Liver (tissue), 9 donors: ENCODE results near the gene GREB1. TPM values are rescaled to one million over a fixed set of nuclear protein-coding genes. Genes with fewer than 3 reads are reported as not detected.

Experiments used
- DNase-seq: peaks from one replicate; pipeline ENCODE4 v3.0.0-alpha.2; 2017; ENCODE audit warnings: low spot score
- H3K27ac ChIP-seq, 2 donors: one replicate each; pipeline ENCODE4 v1.7.0; 2013; ENCODE audit warnings: inconsistent platforms in 2 of 2, low read length in 2 of 2, control low read depth in 1 of 2, low read depth in 1 of 2, mild to moderate bottlenecking in 1 of 2
- H3K27me3 ChIP-seq, 4 donors: one replicate each; pipeline versions ENCODE4 v1.6.1 to v1.7.0; 2013; ENCODE audit warnings: low read length in 3 of 4, inconsistent platforms in 1 of 4, mild to moderate bottlenecking in 1 of 4, moderate library complexity in 1 of 4; ENCODE audit not compliant: control insufficient read depth in 4 of 4, insufficient read depth in 4 of 4
- H3K36me3 ChIP-seq, 4 donors: one replicate each; pipeline versions ENCODE4 v1.6.1 to v1.7.0; 2013; ENCODE audit warnings: low read length in 3 of 4, mild to moderate bottlenecking in 3 of 4, low read depth in 1 of 4, moderate library complexity in 1 of 4; ENCODE audit not compliant: control insufficient read depth in 4 of 4, insufficient read depth in 3 of 4
- H3K4me1 ChIP-seq, 4 donors: one replicate each; pipeline versions ENCODE4 v1.6.1 to v1.7.0; 2013; ENCODE audit warnings: low read length in 3 of 4, mild to moderate bottlenecking in 3 of 4, moderate library complexity in 1 of 4; ENCODE audit not compliant: control insufficient read depth in 4 of 4, insufficient read depth in 4 of 4
- H3K4me3 ChIP-seq, 3 donors: one replicate each; pipeline versions ENCODE4 v1.6.1 to v1.7.0; 2013; ENCODE audit warnings: low read length in 3 of 3, control low read depth in 1 of 3, low read depth in 1 of 3, mild to moderate bottlenecking in 1 of 3
- H3K9ac ChIP-seq, 2 donors: one replicate each; pipeline ENCODE4 v1.7.0; 2013; ENCODE audit warnings: low read length in 2 of 2, mild to moderate bottlenecking in 2 of 2, moderate library complexity in 2 of 2, control low read depth in 1 of 2, low read depth in 1 of 2
- H3K9me3 ChIP-seq, 4 donors: one replicate each; pipeline versions ENCODE4 v1.6.1 to v1.7.0; 2013; ENCODE audit warnings: low read length in 3 of 4; ENCODE audit not compliant: control insufficient read depth in 4 of 4
- ATF3 ChIP-seq: IDR thresholded peaks from 2 replicates; pipeline ENCODE4 v1.6.1; 2016; ENCODE audit warnings: antibody characterized with exemption
- CTCF ChIP-seq: fragments of 150-350 bp; IDR thresholded peaks from 2 replicates; pipeline ENCODE4 v1.5.1; 2017; ENCODE audit warnings: improper control_type of control experiment, low read depth, low read length; ENCODE audit not compliant: missing input control
- EGR1 ChIP-seq, 2 donors: IDR thresholded peaks; 2 replicates each; pipeline ENCODE4 v1.6.1; 2016 to 2018; ENCODE audit warnings: antibody characterized with exemption in 2 of 2, low read depth in 2 of 2
- FOXA1 ChIP-seq: IDR thresholded peaks from 2 replicates; pipeline ENCODE4 v1.6.1; 2016; ENCODE audit warnings: antibody characterized with exemption
- FOXA2 ChIP-seq: IDR thresholded peaks from 2 replicates; pipeline ENCODE4 v1.6.1; 2016; ENCODE audit warnings: antibody characterized with exemption
- GABPA ChIP-seq, 2 donors: IDR thresholded peaks in 1 of 2; conservative IDR thresholded peaks in 1 of 2; 2 replicates each; pipeline ENCODE4 v1.6.1; 2016; ENCODE audit warnings: antibody characterized with exemption in 2 of 2, mild to moderate bottlenecking in 1 of 2, moderate library complexity in 1 of 2
- HNF4A ChIP-seq, 2 donors: conservative IDR thresholded peaks; 2 replicates each; pipeline ENCODE4 v1.6.1; 2016; ENCODE audit warnings: antibody characterized with exemption in 2 of 2, mild to moderate bottlenecking in 2 of 2
- HNF4G ChIP-seq: IDR thresholded peaks from 2 replicates; pipeline ENCODE4 v1.6.1; 2016; ENCODE audit warnings: antibody characterized with exemption
- MAX ChIP-seq: IDR thresholded peaks from 2 replicates; pipeline ENCODE4 v1.6.1; 2016; ENCODE audit warnings: antibody characterized with exemption
- NR2F2 ChIP-seq: IDR thresholded peaks from 2 replicates; pipeline ENCODE4 v1.6.1; 2016; ENCODE audit warnings: antibody characterized with exemption
- REST ChIP-seq: IDR thresholded peaks from 2 replicates; pipeline ENCODE4 v1.6.1; 2016; ENCODE audit warnings: antibody characterized with exemption, mild to moderate bottlenecking
- SP1 ChIP-seq: IDR thresholded peaks from 2 replicates; pipeline ENCODE4 v1.6.1; 2018; ENCODE audit warnings: antibody characterized with exemption, mild to moderate bottlenecking
- YY1 ChIP-seq: IDR thresholded peaks from 2 replicates; pipeline ENCODE4 v1.6.1; 2016; ENCODE audit warnings: antibody characterized with exemption, mild to moderate bottlenecking
- ZBTB33 ChIP-seq: IDR thresholded peaks from 2 replicates; pipeline ENCODE4 v1.6.1; 2016; ENCODE audit warnings: antibody characterized with exemption
- whole genome bisulfite sequencing: extraction: QIAGEN DNeasy Blood & Tissue Kit; methylation state at CpG from one replicate; pipeline ENCODE4 v1.1.7; 2013; 5-methylcytosine and 5-hydroxymethylcytosine counted together
- polyA plus RNA-seq, 2 donors: library from polyadenylated mRNA; stranded (reverse) in 1 of 2; unstranded in 1 of 2; fragments of 200-250 nt in 1 of 2; fragments of >200 nt in 1 of 2; fragmentation: Nextera tagmentation in 1 of 2; extraction: Ambion mirVana in 1 of 2; gene quantifications; one replicate each; pipeline versions ENCODE4 v1.2.1 to v1.2.3, GENCODE V29; 2013 to 2015
- total RNA-seq, 2 donors: library from RNA; depleted of rRNA; stranded (reverse); fragments of >200 nt; gene quantifications; one replicate each; pipeline ENCODE4 v1.2.3, GENCODE V29; 2014
- donor health status: healthy.
- donor health status: healthy.
- donor health status: healthy.
- donor health status: healthy.
- donor health status: healthy.

GREB1 gene
- total and polyA plus RNA-seq, 4 donors: 1.0 to 6.3 (median 3.6) TPM

GRCh38 chr2:11493282-11493681 lies 40.6 kb upstream of the GREB1 start:
- Histone ChIP-seq H3K36me3 (no peaks in the 10 kb centered on the region), H3K4me3 (no peak overlapping the region), H3K9me3 (no peaks in the 10 kb centered on the region), H3K27ac (no peak overlapping the region), H3K9ac (no peak overlapping the region), H3K4me1 (peaks cover 0 to 17% (median 11%) of the 10 kb centered on the region in 4 donors), H3K27me3 (no peaks in the 10 kb centered on the region)
- WGBS: 97% methylated on average over 6 of the region's 6 CpGs
- DNase-seq: no peak
- no peak for TF ChIP-seq YY1
- TF ChIP-seq FOXA2: no peak

- no peak overlapping the region for H3K4me3 ChIP-seq
- H3K4me1 ChIP-seq: peaks cover 2 to 27% (median 21%) of the 10 kb centered on the region in 4 donors
- TF ChIP-seq EGR1 (IDR thresholded peaks at IDR 0.05; ENCODE audit: low read depth in 2 of 2) (no peak), CTCF (no peak), ZBTB33 (no peak), GABPA (IDR thresholded peaks at IDR 0.05 in 1 of 2, conservative IDR thresholded peaks at IDR 0.05 in 1 of 2) (no peak), REST (no peak), YY1 (no peak), HNF4A (conservative IDR thresholded peaks at IDR 0.05) (no peak), MAX (no peak), NR2F2 (no peak), ATF3 (no peak), FOXA1 (no peak), HNF4G (no peak), SP1 (no peak)
- 94% methylated on average over 2 of the region's 2 CpGs for WGBS
- no peak overlapping the region for H3K27ac ChIP-seq
- no peaks in the 10 kb centered on the region for H3K9me3 ChIP-seq
- no peak for DNase-seq
- no peaks in the 10 kb centered on the region for H3K36me3 ChIP-seq
- H3K9ac ChIP-seq: no peak overlapping the region
- H3K27me3 ChIP-seq: no peaks in the 10 kb centered on the region
Measured at GRCh38 chr2:11494310-11494709, 39.5 kb upstream of the GREB1 start.
